Measurements from ENCODE around the gene GDE1.

Gene GDE1

DNA sequence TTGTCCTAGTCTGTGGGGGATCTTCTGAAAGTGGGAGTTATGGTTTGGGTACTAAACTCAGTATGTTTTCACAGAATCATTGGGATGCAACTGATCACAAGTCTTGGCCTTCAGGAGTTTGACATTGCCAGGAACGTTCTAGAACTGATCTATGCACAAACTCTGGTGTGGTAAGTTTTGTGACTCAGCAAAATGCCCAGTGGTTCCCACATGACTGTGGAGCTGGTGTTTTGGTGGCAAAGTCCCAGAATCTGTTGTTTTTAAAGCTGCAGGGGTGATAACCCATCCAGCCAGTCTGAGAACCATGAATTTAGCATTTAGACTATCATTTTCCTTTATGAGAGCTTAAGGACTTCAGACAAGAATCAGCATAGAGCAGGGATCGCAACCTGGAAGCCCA lies 40.6 kb downstream of the GDE1 start:
- FAIRE-seq (no peak), DNase-seq (ENCODE audit: insufficient read length) (no peak)
- TF ChIP-seq POLR2A (IDR thresholded peaks at IDR 0.05; ENCODE audit: low read depth, low read length) (no peak), POLR2AphosphoS5 (IDR thresholded peaks at IDR 0.05; ENCODE audit: low read depth, low read length) (no peak), TAF1 (IDR thresholded peaks at IDR 0.05; ENCODE audit: borderline replicate concordance, low read depth, low read length) (no peak)

GRCh38 chr16:19479302-19479721 lies 42.6 kb downstream of the GDE1 start:
- FAIRE-seq (no peak), DNase-seq (ENCODE audit: insufficient read length) (no peak)
- no peak for TF ChIP-seq POLR2A (IDR thresholded peaks at IDR 0.05; ENCODE audit: low read depth, low read length)
- TF ChIP-seq POLR2AphosphoS5 (IDR thresholded peaks at IDR 0.05; ENCODE audit: low read depth, low read length), result no peak
- no peak for TF ChIP-seq TAF1 (IDR thresholded peaks at IDR 0.05; ENCODE audit: borderline replicate concordance, low read depth, low read length)

DNA sequence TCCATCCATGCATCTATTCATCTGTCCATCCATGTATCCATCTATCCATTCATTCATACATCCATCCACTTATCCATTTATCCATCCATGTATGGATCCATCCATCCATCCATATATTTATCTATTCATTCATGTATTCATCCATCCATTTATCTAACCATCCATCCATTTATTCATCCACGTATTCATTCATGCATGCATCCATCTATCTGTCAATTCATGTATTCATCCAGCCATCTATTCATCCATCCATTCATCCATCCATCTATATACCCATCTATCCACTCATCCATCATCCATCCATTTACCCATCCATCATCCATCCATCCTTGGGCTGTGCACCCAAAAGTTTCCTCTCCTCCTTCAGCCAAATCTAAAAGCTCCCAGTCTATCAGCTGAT lies 43.4 kb downstream of the GDE1 start:
- DNase-seq (ENCODE audit: insufficient read length) (no peak), FAIRE-seq (no peak)
- no peak for TF ChIP-seq POLR2AphosphoS5 (IDR thresholded peaks at IDR 0.05; ENCODE audit: low read depth, low read length)
- no peak for TF ChIP-seq TAF1 (IDR thresholded peaks at IDR 0.05; ENCODE audit: borderline replicate concordance, low read depth, low read length)
- no peak for TF ChIP-seq POLR2A (IDR thresholded peaks at IDR 0.05; ENCODE audit: low read depth, low read length)

GRCh38 chr16:19474617-19475016 lies 47.3 kb downstream of the GDE1 start:
- FAIRE-seq (no peak), DNase-seq (ENCODE audit: insufficient read length) (no peak)
- TF ChIP-seq TAF1 (IDR thresholded peaks at IDR 0.05; ENCODE audit: borderline replicate concordance, low read depth, low read length) (no peak), POLR2A (IDR thresholded peaks at IDR 0.05; ENCODE audit: low read depth, low read length) (no peak), POLR2AphosphoS5 (IDR thresholded peaks at IDR 0.05; ENCODE audit: low read depth, low read length) (no peak)

DNA sequence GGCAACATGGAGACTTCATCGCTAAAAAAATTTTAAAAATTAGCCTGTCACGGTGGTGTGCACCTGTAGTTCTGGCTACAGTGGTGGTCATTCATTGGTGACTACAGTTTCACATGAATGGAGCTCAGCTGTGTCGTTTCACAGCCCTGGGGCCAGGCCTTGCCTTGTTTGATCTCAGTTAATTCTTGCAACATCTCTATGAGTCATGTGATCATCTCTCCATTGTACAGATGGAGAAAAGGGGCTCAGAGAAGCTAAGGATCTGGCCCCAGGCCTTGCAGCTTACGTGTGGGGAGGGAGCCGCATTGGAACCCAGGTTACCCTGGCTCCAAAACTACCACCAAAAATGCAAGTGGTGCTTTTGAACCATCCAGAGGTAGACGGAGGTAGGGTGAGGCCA lies 49.4 kb downstream of the GDE1 start:
- TF ChIP-seq POLR2AphosphoS5 (IDR thresholded peaks at IDR 0.05; ENCODE audit: low read depth, low read length) (no peak), TAF1 (IDR thresholded peaks at IDR 0.05; ENCODE audit: borderline replicate concordance, low read depth, low read length) (no peak), POLR2A (IDR thresholded peaks at IDR 0.05; ENCODE audit: low read depth, low read length) (no peak)
- no peak for DNase-seq (ENCODE audit: insufficient read length)

GRCh38 chr16:19468300-19468699 lies 53.6 kb downstream of the GDE1 start:
- FAIRE-seq, result no peak
- no peak for DNase-seq (ENCODE audit: insufficient read length)

More for the DNA sequence above, 49.4 kb downstream of the GDE1 start:
- no peak for FAIRE-seq

GRCh38 chr16:19463468-19464315 lies 58.2 kb downstream of the GDE1 start:
- no peak for TF ChIP-seq POLR2A (IDR thresholded peaks at IDR 0.05; ENCODE audit: low read depth, low read length)
- no peak for TF ChIP-seq POLR2AphosphoS5 (IDR thresholded peaks at IDR 0.05; ENCODE audit: low read depth, low read length)
- TF ChIP-seq TAF1 (IDR thresholded peaks at IDR 0.05; ENCODE audit: borderline replicate concordance, low read depth, low read length), result no peak

More at GRCh38 chr16:19468300-19468699, 53.6 kb downstream of the GDE1 start:
- TF ChIP-seq POLR2AphosphoS5 (IDR thresholded peaks at IDR 0.05; ENCODE audit: low read depth, low read length), result no peak

GRCh38 chr16:19460397-19460796 lies 61.5 kb downstream of the GDE1 start:
- FAIRE-seq (no peak), DNase-seq (ENCODE audit: insufficient read length) (no peak)
- TF ChIP-seq POLR2A (IDR thresholded peaks at IDR 0.05; ENCODE audit: low read depth, low read length), result no peak
- no peak for TF ChIP-seq TAF1 (IDR thresholded peaks at IDR 0.05; ENCODE audit: borderline replicate concordance, low read depth, low read length)
- no peak for TF ChIP-seq POLR2AphosphoS5 (IDR thresholded peaks at IDR 0.05; ENCODE audit: low read depth, low read length)

More at GRCh38 chr16:19463468-19464315, 58.2 kb downstream of the GDE1 start:
- FAIRE-seq, result no peak
- DNase-seq (ENCODE audit: insufficient read length), result no peak

GRCh38 chr16:19458722-19459379 lies 63.0 kb downstream of the GDE1 start:
- TF ChIP-seq TAF1 (IDR thresholded peaks at IDR 0.05; ENCODE audit: borderline replicate concordance, low read depth, low read length) (no peak), POLR2AphosphoS5 (IDR thresholded peaks at IDR 0.05; ENCODE audit: low read depth, low read length) (no peak), POLR2A (IDR thresholded peaks at IDR 0.05; ENCODE audit: low read depth, low read length) (no peak)
- DNase-seq (ENCODE audit: insufficient read length), result no peak
- FAIRE-seq, result no peak

Measured in GM12892 (cell line).